HUDEP-2 (cell line): Measurements from ENCODE around the gene L3MBTL1.

Experiments
- DNase-seq, 76 experiments: peaks; one replicate each; lab custom pipeline; 2025; ENCODE audit not compliant: unreplicated experiment in 76 of 76; lab: John Stamatoyannopoulos, UW

Gene L3MBTL1

DNA sequence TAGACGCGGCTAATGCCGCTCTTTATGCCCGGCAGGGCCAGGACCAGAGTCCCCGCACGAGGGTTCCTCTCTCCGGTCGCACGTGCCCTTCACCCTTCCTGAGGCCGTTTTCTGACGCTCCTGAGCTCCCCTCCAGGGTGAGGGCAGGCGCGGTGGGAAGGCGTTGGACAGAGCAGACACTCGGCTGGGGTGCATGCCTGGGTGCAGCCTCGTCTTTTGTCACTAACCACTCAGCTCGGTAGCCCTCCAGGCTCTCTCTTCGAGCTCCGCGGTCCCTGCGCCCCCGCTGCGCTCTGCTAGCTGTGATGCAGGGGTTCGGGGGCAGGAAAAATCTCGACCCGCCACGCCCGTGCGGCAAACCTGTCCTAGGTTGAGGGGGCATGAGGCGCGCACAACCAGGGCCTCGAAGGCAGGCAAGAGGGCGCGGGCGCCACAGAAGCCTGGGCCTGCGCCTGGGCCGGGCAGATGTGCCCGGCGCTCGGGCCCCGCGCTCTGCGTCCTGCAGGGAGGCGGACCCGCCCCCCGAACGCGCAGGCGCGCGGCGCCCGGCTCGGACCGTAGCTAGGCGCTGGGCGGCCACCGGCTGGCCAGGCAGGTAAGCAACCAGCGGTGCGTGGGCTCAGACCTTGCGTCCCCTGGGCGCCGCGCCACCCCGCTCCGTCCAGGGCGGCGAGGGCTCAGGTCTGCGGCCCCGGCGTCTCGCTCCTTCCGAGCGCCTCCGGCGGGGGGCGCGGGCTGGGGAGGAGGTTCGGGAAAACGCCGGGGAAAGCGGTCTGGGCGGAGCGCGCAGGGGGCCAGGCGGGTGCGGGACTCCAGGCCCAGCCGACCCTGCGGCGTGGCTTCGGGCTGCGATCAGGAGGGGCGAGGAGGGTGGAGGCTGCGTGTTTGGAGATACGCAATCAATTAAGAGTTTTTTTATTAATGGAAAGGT lies at the start of gene L3MBTL1:
Gene L3MBTL1 (plus strand): TSS at position 548 of the 931 bp plus-strand sequence. CDS start 5,807 bp downstream, outside the sequence.
- peak in 6 of 76 experiments; percentile 2 to 24 (median 12) for DNase-seq

DNA sequence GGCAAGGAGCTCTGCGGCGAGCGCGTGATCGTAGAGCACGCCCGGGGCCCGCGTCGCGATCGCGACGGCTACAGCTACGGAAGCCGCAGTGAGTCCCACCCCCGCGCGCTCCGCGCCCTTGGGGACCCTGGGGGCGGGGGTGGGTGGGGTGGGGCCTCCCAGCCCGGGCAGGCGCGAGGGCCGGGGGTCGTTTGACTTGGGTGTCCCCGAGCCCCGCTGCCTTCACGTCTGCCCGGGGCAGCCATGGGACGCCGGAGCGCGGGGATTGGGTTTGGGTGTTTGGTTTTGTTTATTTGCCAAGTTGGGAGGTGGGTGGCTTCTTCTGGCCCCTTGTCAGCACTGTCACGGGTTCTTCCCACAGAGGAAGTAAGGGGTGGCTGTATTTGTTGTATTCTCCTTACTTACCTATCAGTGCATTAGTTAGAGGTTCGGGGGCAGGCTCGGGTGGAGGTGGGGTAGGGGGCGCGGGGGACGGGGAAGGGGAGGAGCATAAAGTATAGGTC lies 49.0 kb upstream of the L3MBTL1 start:
- DNase-seq: peak in 10 of 76 experiments; percentile 15 to 61 (median 28)

DNA sequence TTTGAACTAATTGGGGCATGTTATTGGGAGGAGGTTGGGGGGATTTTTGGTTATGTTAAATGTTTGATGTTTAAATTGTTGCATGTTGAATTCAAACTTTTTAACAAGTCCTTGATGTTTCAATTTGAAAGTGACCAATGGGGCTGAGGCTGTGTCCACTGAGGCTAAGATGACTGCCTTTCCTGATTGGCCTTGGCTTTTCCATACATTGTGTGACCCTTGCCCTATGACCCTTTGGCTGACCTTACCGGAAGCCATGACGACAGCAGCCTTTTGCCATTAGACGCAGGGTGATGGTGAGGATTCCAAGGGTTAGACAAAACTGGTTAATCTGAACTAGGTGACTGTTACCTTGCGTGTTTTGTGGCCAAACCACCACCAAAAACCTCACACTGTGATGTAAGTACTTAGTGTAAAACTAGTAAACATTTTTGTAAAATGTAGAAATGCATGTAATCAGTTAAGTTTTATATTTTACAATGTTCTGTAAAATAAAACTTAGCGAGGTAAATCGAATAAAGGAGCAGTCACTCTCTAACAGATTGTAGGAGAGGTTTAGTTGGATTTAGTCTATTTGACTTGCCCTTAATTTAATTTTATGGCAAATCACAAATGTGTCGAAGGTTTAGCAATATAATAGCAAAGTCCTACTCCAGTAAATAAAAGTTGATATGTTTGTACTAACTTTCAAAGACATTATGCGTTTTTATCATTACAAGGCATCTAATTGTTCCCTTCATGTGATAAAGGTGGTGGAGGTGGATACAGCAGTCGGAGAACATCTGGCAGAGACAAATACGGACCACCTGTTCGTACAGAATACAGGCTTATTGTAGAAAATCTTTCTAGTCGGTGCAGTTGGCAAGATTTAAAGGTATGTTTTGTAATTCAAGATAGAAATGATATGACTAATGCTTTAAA lies 48.2 kb upstream of the L3MBTL1 start:
- peak in 23 of 76 experiments; percentile 1 to 53 (median 15) for DNase-seq

DNA sequence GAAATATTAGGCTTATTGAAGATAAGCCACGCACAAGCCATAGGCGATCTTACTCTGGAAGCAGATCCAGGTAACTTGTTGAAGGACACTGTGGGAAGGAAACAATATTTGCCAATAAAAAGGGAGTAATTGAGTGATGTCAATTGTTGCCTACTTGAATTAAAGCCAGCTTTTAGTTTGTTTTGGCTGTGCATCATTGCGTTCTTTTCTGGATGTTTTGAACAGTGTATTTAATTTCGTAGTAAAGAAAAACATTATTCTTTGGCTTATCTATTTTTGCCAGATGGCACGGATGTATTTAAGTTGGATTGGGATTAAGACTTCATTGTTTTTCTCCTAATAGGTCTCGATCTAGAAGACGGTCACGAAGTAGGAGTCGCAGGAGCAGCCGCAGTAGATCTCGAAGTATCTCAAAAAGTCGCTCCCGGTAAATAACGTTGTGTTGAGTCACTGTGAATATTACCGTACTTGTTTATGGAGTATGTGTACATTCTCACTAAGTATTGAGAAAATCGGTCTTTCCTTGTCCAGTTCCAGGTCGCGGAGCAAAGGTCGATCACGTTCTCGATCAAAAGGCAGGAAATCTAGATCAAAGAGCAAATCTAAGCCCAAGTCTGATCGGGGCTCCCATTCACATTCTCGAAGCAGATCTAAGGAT lies 47.2 kb upstream of the L3MBTL1 start:
- no peak for DNase-seq

DNA sequence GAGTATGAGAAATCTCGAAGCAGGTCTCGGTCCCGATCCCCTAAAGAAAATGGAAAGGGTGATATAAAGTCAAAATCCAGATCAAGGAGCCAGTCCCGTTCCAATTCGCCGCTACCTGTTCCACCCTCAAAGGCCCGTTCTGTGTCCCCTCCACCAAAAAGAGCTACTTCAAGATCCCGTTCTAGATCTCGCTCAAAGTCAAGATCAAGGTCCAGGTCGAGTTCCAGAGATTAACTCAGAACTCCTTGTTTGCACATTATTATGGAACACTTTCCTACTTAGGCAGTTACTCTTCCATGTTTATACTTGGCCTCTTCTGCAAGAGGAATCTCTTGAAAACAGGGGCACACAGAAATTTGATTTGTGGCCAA lies 46.7 kb upstream of the L3MBTL1 start:
- no peak for DNase-seq

DNA sequence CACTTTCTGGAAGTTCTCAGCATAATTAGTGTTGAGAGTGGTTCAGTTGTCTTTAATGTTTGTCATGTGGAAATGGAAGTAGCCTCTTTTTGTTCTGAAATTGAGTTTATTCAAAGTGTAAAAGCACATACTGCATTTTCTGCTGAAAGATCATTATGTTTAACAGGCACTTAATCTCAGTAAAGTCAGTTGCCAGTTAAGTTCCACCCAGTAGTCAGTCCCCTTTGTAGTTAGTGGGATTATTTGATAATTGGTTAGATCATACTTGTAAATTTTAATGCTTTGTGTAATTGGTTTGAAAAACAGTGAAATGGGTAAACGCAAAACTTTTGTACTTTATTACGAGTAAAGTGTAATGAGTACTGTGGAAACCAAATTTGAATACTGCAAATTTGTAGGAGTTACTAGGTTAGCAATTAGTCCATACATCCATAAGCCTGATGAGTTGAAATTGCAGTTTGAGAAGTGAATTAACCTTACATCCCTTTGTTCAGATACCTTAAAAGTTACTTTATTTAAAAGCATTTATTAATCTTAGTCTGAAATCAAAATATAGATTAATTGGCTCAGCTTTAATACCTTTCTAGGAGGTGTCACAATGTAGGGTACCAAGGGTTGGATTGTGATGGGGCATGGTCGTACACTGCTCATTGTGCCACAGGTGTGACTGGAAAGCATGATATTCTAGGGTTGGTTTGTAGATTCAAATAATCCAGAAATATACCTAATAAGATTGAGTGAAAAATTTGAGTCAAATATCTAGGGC lies 45.4 kb upstream of the L3MBTL1 start:
- no peak for DNase-seq

DNA sequence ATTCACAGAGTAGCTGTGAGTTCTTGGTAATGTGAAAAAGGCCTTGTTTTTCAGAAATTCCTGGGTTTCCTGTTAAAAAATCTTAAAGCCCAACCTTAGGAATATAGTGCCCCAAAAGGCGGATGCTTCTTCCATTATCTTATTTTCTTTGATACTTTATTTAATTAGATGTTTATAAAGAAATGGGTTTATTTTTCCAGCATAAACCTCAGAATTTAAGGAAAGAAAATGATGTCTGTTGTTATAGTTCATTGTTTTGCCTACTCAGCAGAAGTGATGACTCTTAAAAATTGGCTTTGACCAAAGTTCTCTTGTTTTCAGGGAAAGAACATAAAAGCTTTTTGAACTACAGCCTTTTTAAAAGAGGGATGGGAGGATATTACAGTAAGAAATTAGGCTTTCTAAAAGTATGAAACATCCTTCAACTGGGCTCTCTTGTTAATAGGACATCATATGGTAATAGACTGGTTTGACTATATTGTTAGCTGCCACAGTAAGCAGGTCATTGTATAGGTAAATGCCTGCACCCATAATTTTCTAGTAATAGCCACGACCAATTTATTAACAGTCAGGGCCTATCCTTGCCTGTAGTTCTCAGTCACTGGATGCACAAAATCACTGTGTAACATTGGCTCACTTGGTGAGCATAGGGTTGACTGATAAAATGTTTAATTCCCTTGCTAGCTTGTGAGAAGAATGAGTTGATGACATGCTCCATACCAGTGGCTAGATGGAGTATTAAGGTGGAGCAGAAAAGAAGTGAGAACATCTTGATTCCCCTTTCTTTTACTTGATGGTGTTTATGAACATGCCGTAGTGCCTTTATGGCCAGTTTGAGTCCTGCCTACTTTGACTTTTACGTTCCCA lies 44.6 kb upstream of the L3MBTL1 start:
- DNase-seq: no peak

DNA sequence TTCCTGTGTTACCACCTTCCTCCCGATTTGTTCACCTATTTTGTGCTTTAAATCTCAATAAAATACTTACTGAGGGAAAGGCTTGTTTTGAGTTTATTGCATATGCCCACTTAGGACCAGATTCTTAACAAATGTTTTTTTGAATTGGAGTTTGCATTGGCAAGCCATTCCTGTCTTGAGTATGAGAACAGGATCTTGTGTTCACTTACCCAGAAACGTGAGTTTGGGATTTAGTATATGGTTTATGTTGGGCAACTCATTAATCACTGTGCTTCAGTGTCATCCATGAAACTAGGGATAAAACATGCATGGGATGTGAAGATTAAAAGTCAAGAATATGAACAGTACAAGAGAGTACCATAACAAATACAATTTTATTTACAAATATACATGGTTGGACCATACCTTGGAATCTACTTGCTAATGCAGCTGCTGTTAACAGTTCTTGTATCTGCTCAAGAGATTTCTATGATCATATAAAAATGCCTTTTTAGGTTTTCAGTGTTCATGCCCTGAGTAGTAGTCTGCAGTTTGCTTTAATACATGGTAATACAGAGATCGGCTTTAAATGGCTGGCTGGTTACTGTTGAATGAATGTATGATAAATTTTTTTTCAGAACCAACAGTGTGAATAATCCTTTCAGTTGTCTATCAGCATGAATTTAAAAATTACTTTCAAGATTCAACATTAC lies 43.8 kb upstream of the L3MBTL1 start:
- no peak for DNase-seq

DNA sequence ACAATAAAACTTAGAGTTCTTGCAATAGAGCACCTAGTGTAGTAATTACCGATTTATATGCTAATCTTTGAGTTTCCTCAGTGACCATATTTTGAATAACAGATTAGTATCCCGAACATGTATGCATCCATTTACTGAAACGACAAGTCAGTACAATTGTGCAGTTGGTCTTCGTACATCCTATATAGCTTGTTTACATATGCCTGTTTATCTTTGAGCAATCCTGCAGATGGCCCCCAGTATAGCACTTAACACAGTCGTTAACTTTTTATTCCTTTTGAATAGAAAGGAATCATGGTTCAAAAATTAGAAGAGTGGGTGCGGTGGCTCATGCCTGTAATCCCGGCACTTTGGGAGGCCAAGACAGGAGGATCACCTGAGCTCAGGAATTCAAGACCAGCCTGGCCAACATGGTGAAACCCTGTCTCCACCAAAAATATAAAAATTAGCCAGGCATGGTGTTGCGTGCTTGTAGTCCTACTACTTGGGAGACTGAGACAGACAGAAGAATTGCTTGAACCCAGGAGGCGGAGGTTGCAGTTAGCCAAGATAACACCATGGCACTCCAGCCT lies 43.2 kb upstream of the L3MBTL1 start:
- DNase-seq: no peak

DNA sequence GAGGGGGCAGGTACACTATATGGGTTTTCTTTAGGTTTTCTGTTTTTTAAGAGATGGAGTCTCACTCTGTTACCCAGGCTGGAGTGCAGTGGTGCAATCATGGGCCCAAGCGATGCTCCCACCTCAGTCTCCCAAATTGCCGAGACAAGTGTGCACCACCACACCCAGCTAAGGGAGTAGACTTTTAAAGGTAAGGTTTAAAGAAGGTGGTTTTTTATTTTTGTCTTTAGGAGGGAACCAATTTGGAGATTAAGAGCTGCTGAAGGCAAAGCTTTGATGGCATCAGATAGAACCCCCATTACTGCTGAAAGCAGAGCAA lies 41.9 kb upstream of the L3MBTL1 start:
- DNase-seq: no peak

DNA sequence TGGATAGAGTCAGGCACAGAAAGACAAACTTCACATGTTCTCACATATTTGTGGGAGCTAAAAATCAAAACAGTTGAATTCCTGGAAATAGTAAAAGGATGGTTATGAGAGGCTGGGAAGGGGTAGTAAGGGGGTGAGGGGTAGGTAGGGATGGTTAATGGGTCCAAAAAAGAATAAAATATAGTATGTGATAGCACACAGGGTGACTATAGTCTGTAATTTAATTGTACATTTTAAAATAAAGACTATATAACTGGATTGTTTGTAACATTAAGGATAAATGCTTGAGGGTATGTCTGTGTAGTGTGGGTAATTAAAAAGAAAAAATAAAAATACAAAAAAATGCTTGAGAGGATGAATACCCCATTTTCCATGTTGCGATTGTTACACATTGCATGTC lies 39.9 kb upstream of the L3MBTL1 start:
- DNase-seq: no peak

DNA sequence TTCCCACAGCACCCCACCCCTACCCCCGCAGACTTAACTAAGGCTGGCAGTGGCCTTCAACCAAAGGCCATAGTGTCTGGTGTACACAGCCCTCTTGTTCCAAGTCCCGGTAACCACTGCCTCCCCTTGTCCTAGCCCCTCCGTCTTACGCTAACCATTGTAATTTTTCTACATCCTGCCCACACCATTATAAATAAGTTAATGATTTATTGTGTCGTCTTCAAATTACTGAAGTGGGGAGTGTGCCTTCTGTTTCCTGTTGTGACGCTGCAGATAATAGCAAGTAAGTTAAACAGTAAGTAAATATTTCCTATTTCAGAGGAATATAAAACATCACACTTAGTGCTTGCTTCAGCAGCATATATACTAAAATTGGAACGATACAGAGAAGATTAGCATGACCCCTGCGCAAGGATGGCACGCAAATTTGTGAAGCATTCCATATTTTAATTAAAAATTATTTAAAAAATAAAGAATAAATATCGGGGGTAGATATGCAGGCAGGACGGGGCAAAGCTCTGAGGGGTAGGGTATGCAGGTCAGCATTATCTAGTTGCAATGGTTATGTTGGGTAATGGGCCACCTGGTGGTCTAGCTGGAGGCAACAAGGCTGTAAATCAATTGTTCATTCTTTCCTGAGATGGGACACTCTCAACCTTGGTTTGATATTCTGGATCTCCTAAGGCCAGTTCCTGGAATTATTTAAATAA lies 34.7 kb upstream of the L3MBTL1 start:
- DNase-seq: no peak

DNA sequence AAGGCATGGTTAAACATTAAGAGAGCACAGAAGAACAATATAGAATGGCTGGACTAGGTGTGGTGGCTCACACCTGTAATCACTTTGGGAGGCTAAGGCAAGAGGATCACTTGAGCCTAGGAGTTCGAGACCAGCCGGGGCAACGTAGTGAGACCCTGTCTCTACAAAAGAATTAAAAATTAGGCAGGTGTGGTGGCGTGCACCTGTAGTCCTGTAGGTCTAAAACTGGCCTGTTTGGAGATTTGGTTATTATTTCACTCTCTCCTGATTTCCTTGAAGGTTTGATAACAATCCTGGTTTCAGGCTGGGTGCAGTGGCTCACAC lies 34.2 kb upstream of the L3MBTL1 start:
- no peak for DNase-seq

DNA sequence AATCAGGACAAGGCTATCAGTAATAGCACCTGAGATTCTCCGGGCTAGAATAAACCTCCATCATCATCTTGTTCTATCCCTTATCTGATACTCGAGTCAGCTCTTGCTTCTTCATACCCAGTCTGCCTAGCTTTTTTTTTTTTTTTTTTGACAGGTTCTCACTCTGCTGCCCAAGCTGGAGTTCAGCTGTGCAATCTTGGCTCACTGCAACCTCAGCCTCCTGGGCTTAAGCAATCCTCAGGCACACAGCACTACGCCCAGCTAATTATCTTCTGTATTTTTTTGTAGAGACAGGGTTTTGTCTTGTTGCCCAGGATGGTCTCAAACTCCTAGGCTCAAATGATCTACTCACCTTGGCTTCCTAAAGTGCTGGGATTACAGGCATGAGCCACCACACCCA lies 30.3 kb upstream of the L3MBTL1 start:
- no peak for DNase-seq

DNA sequence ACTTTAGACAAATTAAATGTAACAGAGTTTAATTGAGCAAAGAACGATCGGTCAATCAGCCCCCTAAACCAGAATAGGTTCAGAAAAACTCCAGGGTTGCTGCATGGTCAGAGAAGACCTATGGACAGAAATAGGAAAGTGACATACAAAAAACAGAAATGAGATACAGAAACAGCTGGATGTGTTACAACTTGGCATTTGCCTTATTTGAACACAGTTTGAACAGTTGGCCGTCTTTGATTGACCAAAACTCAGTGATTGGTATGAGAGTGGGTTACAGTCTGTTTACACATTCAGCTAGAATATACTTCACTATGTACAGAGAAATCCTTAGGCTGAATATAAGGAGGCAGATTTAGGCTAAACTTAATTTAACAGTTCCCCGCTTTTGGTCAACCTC lies 29.9 kb upstream of the L3MBTL1 start:
- no peak for DNase-seq

DNA sequence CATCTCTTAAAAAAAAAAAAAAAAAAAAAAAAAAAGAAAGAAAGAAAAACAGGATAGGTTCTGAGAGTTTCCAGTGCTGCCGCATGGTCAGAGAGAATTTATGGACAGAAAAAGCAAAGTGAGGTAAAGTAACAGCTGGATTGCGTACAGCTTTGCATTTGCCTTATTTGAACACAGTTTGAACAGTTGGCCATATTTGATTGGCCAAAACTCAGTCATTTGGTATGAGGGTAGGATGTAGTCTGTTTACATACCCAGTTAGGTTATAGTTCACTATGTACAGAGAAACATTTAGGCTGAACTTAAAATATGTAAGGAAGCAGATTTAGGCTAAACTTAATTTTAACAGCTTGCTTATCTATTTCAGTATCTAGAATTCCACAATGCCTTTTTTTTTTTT lies 17.5 kb upstream of the L3MBTL1 start:
- no peak for DNase-seq

DNA sequence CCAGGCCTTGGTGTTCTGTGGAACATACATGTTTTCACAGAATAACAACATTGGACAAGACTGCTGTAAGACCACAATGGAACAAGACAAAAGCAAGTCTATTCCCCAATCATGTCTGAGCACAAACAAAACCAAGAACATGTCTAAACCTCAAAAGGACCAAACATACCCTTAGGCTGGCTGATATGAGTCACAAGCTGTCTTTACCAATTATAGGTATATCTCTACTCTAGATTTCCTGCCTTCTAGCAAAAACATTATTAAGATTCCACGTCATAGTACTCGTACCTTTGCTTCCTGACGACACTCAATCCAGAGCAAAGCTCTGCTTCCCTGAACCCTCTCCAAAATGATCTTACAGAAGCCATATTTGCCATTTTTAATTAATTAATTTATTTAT lies 15.4 kb upstream of the L3MBTL1 start:
- no peak for DNase-seq

DNA sequence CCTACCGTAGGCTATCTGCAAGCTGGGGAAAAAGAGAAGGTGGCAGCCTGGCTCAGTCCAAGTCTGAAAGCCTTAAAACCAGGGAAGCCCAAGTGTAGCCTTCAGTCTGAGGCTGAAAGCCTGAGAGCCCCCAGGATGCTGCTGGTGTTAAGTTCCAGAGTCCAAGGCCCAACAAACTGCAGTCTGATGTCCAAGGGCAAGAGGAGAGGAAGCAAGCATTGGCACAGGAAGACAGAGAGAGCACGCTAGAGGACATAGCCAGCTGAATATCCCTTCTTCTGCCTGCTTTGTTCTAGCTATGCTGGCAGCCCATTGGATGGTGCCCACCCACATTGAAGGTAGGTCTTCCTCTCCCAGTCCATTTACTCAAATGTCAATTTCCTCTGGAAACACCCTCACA lies 12.1 kb upstream of the L3MBTL1 start:
- DNase-seq: no peak
